Colonic mucosa (tissue), 4 donors: Measurements from ENCODE around the gene COL4A4. TPM values are rescaled to one million over a fixed set of nuclear protein-coding genes. Genes with fewer than 3 reads are reported as not detected.

ENCODE experiments used
- DNase-seq: peaks from one replicate; pipeline ENCODE4 v3.0.0-alpha.2; 2020
- H3K27ac ChIP-seq: fragments of 200-600 bp; one replicate; pipeline ENCODE4 v1.8.0; 2021
- H3K27me3 ChIP-seq: fragments of 200-600 bp; one replicate; pipeline ENCODE4 v1.8.0; 2021
- H3K36me3 ChIP-seq: fragments of 200-600 bp; one replicate; pipeline ENCODE4 v1.8.0; 2021
- H3K4me1 ChIP-seq: fragments of 200-600 bp; one replicate; pipeline ENCODE4 v1.8.0; 2021; ENCODE audit warnings: mild to moderate bottlenecking
- H3K4me3 ChIP-seq: fragments of 200-600 bp; one replicate; pipeline ENCODE4 v1.8.0; 2021
- H3K9ac ChIP-seq, 2 donors: one replicate each; pipeline ENCODE4 v1.7.0; 2013; ENCODE audit warnings: control low read depth in 2 of 2, low read depth in 2 of 2, low read length in 2 of 2
- H3K9me3 ChIP-seq: fragments of 200-600 bp; one replicate; pipeline ENCODE4 v1.8.0; 2021
- CTCF ChIP-seq: fragments of 200-600 bp; IDR thresholded peaks from one replicate; pipeline ENCODE4 v1.8.0; 2022; ENCODE audit warnings: antibody characterized with exemption, mild to moderate bottlenecking
- intact Hi-C: fragments of 100-400 bp; cut with DNase I; formaldehyde crosslinking; loops from one replicate; pipeline ENCODE4 v1.14.1; 2022
- total RNA-seq, 2 donors: library from RNA; stranded (reverse); fragmentation: NEBNext Ultra II Directional in 1 of 2; extraction: Animal tissue kit (Norgen Biotek cat#: 25700) in 1 of 2; gene quantifications; one replicate each; pipeline ENCODE4 v1.2.1, GENCODE V29; 2021
- donor health status: healthy.
- donor health status: DM: no; HTN: no; CAD: no.
- donor health status: DM: no; HTN: no; CAD: no.

Gene COL4A4
- total RNA-seq, 2 donors from 2014 or later: 0.40 to 0.93 TPM

GRCh38 chr2:227143895-227144294, 20.1 kb downstream of the COL4A4 start:
- no peak for TF ChIP-seq CTCF
- no peaks in the 10 kb centered on the region for H3K27me3 ChIP-seq
- H3K36me3 ChIP-seq: no peaks in the 10 kb centered on the region
- H3K4me1 ChIP-seq: no peaks in the 10 kb centered on the region
- intact Hi-C loops: no loop called here
- H3K9ac ChIP-seq: no peak overlapping the region
- DNase-seq: no peak
- no peaks in the 10 kb centered on the region for H3K9me3 ChIP-seq
- H3K27ac ChIP-seq: no peak overlapping the region
- no peak overlapping the region for H3K4me3 ChIP-seq

GRCh38 chr2:227141301-227141700, 22.7 kb downstream of the COL4A4 start:
- TF ChIP-seq CTCF: no peak
- Histone ChIP-seq H3K4me3 (no peak overlapping the region), H3K4me1 (no peaks in the 10 kb centered on the region), H3K36me3 (no peaks in the 10 kb centered on the region), H3K27me3 (no peaks in the 10 kb centered on the region), H3K27ac (no peak overlapping the region), H3K9me3 (no peaks in the 10 kb centered on the region), H3K9ac (no peak overlapping the region)
- DNase-seq: no peak
- intact Hi-C loops: no loop called here

- no peak for DNase-seq
- intact Hi-C loops: no loop called here
- Histone ChIP-seq H3K27me3 (no peaks in the 10 kb centered on the region), H3K4me3 (no peak overlapping the region), H3K9ac (no peak overlapping the region), H3K9me3 (no peaks in the 10 kb centered on the region), H3K36me3 (no peaks in the 10 kb centered on the region), H3K27ac (no peak overlapping the region), H3K4me1 (no peaks in the 10 kb centered on the region)
- no peak for TF ChIP-seq CTCF
Observed at GRCh38 chr2:227134591-227134990, 29.4 kb downstream of the COL4A4 start.

GRCh38 chr2:227132986-227133385, 31.0 kb downstream of the COL4A4 start:
- Histone ChIP-seq H3K9me3 (no peaks in the 10 kb centered on the region), H3K36me3 (no peaks in the 10 kb centered on the region), H3K27me3 (no peaks in the 10 kb centered on the region), H3K4me3 (no peak overlapping the region), H3K27ac (no peak overlapping the region), H3K4me1 (no peaks in the 10 kb centered on the region), H3K9ac (no peak overlapping the region)
- intact Hi-C loops: no loop called here
- no peak for TF ChIP-seq CTCF
- no peak for DNase-seq

GRCh38 chr2:227130636-227131035, 33.4 kb downstream of the COL4A4 start:
- TF ChIP-seq CTCF: no peak
- Histone ChIP-seq H3K4me3 (no peak overlapping the region), H3K4me1 (no peaks in the 10 kb centered on the region), H3K9me3 (no peaks in the 10 kb centered on the region), H3K27me3 (no peaks in the 10 kb centered on the region), H3K27ac (no peak overlapping the region), H3K9ac (no peak overlapping the region), H3K36me3 (no peaks in the 10 kb centered on the region)
- no peak for DNase-seq
- intact Hi-C loops: no loop called here

- no peak for TF ChIP-seq CTCF
- no peak overlapping the region for H3K9ac ChIP-seq
- intact Hi-C loops: no loop called here
- H3K9me3 ChIP-seq: no peaks in the 10 kb centered on the region
- H3K4me3 ChIP-seq: no peak overlapping the region
- no peak overlapping the region for H3K27ac ChIP-seq
- DNase-seq: no peak
- no peaks in the 10 kb centered on the region for H3K36me3 ChIP-seq
- no peaks in the 10 kb centered on the region for H3K4me1 ChIP-seq
- H3K27me3 ChIP-seq: no peaks in the 10 kb centered on the region
Observed at GRCh38 chr2:227127201-227127600, 36.8 kb downstream of the COL4A4 start.
